DMS79 treated with DMSO at 0.1 percent for 48 hours (cell line): Measurements from ENCODE around the gene VAV3.
A peak's percentile ranks its signal among the peaks of the same experiment; 100 is the strongest.

Source experiments
- DNase-seq: peaks from one replicate; lab custom pipeline; 2025; lab: John Stamatoyannopoulos, UW

VAV3 gene

GRCh38 chr1:107974090-107974489 lies 9.1 kb upstream of the VAV3 start:
- no peak for DNase-seq

GRCh38 chr1:107972391-107973180 lies 7.6 kb upstream of the VAV3 start:
- no peak for DNase-seq

- DNase-seq: no peak
These were observed 1.6 kb upstream of the VAV3 start for GRCh38 chr1:107966550-107966949.

- DNase-seq: peak; percentile 53
These were observed 457 bp downstream of the VAV3 start for GRCh38 chr1:107964336-107965109.

GRCh38 chr1:107963601-107964335 lies 1.2 kb downstream of the VAV3 start:
- DNase-seq: peak; percentile 40

- no peak for DNase-seq
These were observed 2.0 kb downstream of the VAV3 start for GRCh38 chr1:107963008-107963407.

GRCh38 chr1:107954719-107955415 lies 10.1 kb downstream of the VAV3 start:
- DNase-seq: no peak

GRCh38 chr1:107954126-107954525 lies 10.9 kb downstream of the VAV3 start:
- no peak for DNase-seq

GRCh38 chr1:107953556-107953955 lies 11.4 kb downstream of the VAV3 start:
- DNase-seq: peak; percentile 21

GRCh38 chr1:107952989-107953388 lies 12.0 kb downstream of the VAV3 start:
- DNase-seq: no peak

GRCh38 chr1:107950464-107950863 lies 14.5 kb downstream of the VAV3 start:
- no peak for DNase-seq

GRCh38 chr1:107949467-107950253 lies 15.3 kb downstream of the VAV3 start:
- no peak for DNase-seq

GRCh38 chr1:107946794-107947193 lies 18.2 kb downstream of the VAV3 start:
- DNase-seq: no peak

- DNase-seq: no peak
These were observed 21.3 kb downstream of the VAV3 start for GRCh38 chr1:107943694-107944093.

- no peak for DNase-seq
These were observed 22.2 kb downstream of the VAV3 start for GRCh38 chr1:107942814-107943213.

- no peak for DNase-seq
These were observed 23.4 kb downstream of the VAV3 start for GRCh38 chr1:107941531-107941930.

GRCh38 chr1:107941123-107941522 lies 23.9 kb downstream of the VAV3 start:
- no peak for DNase-seq

- DNase-seq: no peak
These were observed 24.3 kb downstream of the VAV3 start for GRCh38 chr1:107940701-107941100.

- DNase-seq: no peak
These were observed 24.9 kb downstream of the VAV3 start for GRCh38 chr1:107940017-107940577.

- no peak for DNase-seq
These were observed 25.7 kb downstream of the VAV3 start for GRCh38 chr1:107939256-107939655.
